K562 (cell line): Measurements from ENCODE around the gene TFEB. TPM values are rescaled to one million over a fixed set of nuclear protein-coding genes. Genes with fewer than 3 reads are reported as not detected.

ENCODE experiments used
- ETS2 ChIP-seq: IDR thresholded peaks from 2 replicates; pipeline ENCODE4 v1.6.1; 2016; ENCODE audit warnings: borderline replicate concordance, missing genetic modification characterization, mild to moderate bottlenecking, moderate library complexity, missing compliant biosample characterization; ENCODE audit not compliant: poor library complexity, severe bottlenecking
- FOXJ3 ChIP-seq: sonication (generic); formaldehyde crosslinking; IDR thresholded peaks from 2 replicates; pipeline ENCODE4 v1.4.0; 2020; ENCODE audit warnings: mild to moderate bottlenecking, missing genetic modification reagents
- NFATC3 ChIP-seq: fragments of 450-650 bp; IDR thresholded peaks from 2 replicates; pipeline ENCODE4 v1.6.1; 2017; ENCODE audit warnings: mild to moderate bottlenecking
- POLR2H ChIP-seq: IDR thresholded peaks from 2 replicates; pipeline ENCODE4 v1.6.1; 2016; ENCODE audit warnings: missing genetic modification characterization, low read depth, mild to moderate bottlenecking, control low read depth, missing compliant biosample characterization, moderate library complexity
- RBM22 ChIP-seq: fragments of 200-400 bp; formaldehyde crosslinking; IDR thresholded peaks from 2 replicates; pipeline ENCODE4 v1.6.1; 2018; ENCODE audit warnings: low read length, low read depth; ENCODE audit not compliant: poor library complexity, severe bottlenecking
- SMAD2 ChIP-seq: fragments of 150-350 bp; IDR thresholded peaks from 2 replicates; pipeline ENCODE4 v1.6.1; 2014; ENCODE audit warnings: low read depth, mild to moderate bottlenecking, low read length
- ZNF12 ChIP-seq: sonication (generic); formaldehyde crosslinking; IDR thresholded peaks from 2 replicates; pipeline ENCODE4 v1.4.0; 2020; ENCODE audit warnings: mild to moderate bottlenecking, missing genetic modification reagents
- ZNF263 ChIP-seq: sonication (generic); formaldehyde crosslinking; IDR thresholded peaks from 2 replicates; pipeline ENCODE4 v1.8.0; 2022; ENCODE audit warnings: mild to moderate bottlenecking, missing genetic modification reagents, borderline replicate concordance
- ZNF3 ChIP-seq: fragments of 250-450 bp; sonication (Bioruptor Pico); IDR thresholded peaks from 2 replicates; pipeline ENCODE4 v1.5.0; 2021; ENCODE audit warnings: mild to moderate bottlenecking, moderate library complexity
- ZNF707 ChIP-seq: fragments of 250-450 bp; sonication (Bioruptor Pico); conservative IDR thresholded peaks from 2 replicates; pipeline ENCODE4 v1.8.0; 2022; ENCODE audit warnings: inconsistent platforms, mild to moderate bottlenecking, moderate library complexity
- polyA plus RNA-seq, 8 experiments: library from polyadenylated mRNA; depleted of rRNA in 4 of 8; stranded (reverse) in 5 of 8; unstranded in 3 of 8; fragments of >200 nt; fragmentation: Nextera tagmentation in 2 of 8; fragmentation: Illumina TruSeq in 1 of 8; extraction: Ambion mirVana in 2 of 8; extraction: Trizol in 1 of 8; gene quantifications; 2 replicates each; pipeline versions ENCODE4 v1.2.1 to v1.2.3, GENCODE V29; 2011 to 2014; ENCODE audit warnings: inconsistent platforms in 1 of 8, missing spikeins in 1 of 8
- total RNA-seq, 7 experiments: library from RNA; depleted of rRNA in 6 of 7; stranded (reverse); fragments of >200 nt in 6 of 7; fragmentation: Illumina TruSeq in 2 of 7; extraction: Trizol in 2 of 7; gene quantifications; 2 replicates each; pipeline versions ENCODE4 v1.2.1 to v1.2.3, GENCODE V29; 2011 to 2021; ENCODE audit warnings: low replicate concordance in 1 of 7
- TF ChIP-seq, protein P1 (sequence below): sonication (generic); formaldehyde crosslinking; IDR thresholded peaks from 2 replicates; pipeline ENCODE4 v1.8.1; 2023; ENCODE audit warnings: missing genetic modification reagents, mild to moderate bottlenecking, borderline replicate concordance
- TF ChIP-seq, protein P2 (sequence below): sonication (generic); formaldehyde crosslinking; IDR thresholded peaks from 2 replicates; pipeline ENCODE4 v1.8.0; 2023; ENCODE audit warnings: missing genetic modification reagents, mild to moderate bottlenecking, borderline replicate concordance
- TF ChIP-seq, protein P3 (sequence below): fragments of 250-450 bp; sonication (Bioruptor Pico); IDR thresholded peaks from 2 replicates; pipeline ENCODE4 v1.5.0; 2020; ENCODE audit warnings: mild to moderate bottlenecking, borderline replicate concordance

TFEB gene
- total and polyA plus RNA-seq, 9 of the 15 experiments (the other 6 are each of a cell fraction or from before 2014, with no cell fraction given): 0.04 to 4.7 (median 2.0) TPM

DNA sequence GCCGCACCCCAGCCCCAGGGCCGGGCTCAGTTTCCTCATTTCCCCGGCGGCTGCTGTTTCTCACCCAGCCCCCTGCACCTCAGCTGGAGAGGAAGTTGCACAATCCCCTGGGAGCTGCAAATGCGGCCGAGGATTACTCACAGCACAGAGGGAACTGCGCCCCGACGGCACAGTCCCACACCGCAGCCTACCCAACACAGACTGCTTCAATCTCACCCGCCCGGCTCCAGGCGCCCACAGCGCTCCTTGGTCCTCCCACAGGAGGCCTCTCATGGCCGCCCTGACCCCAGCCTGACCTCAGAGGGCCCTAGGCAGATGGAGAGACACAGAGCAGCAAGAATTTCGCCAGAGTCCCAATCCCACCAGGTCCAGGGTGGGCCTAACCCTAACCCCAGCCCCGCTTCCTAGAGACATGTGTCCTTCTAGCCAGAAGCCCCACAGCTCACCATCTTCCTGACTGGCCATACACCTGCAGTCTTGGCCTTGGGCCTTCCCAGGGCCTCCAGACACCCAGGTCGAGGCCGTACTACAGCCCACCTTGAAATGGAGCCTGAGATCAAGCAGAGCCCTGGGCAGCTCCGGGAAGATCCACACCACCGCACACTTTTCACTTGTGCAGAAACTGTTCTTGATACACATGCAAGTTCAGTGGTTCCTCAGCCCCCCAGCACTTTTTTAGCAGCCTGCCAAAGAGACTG lies 11.7 kb downstream of the TFEB start (continued):
- TF ChIP-seq ZNF12 (CRISPR knock-in tag): 0 out of 2 replicates have a peak, but pooled peaks have one; percentile 30
- TF ChIP-seq RBM22: no peak
- TF ChIP-seq ZNF3: no peak
- no peak for TF ChIP-seq FOXJ3 (CRISPR knock-in tag)
- TF ChIP-seq, protein P1, sequence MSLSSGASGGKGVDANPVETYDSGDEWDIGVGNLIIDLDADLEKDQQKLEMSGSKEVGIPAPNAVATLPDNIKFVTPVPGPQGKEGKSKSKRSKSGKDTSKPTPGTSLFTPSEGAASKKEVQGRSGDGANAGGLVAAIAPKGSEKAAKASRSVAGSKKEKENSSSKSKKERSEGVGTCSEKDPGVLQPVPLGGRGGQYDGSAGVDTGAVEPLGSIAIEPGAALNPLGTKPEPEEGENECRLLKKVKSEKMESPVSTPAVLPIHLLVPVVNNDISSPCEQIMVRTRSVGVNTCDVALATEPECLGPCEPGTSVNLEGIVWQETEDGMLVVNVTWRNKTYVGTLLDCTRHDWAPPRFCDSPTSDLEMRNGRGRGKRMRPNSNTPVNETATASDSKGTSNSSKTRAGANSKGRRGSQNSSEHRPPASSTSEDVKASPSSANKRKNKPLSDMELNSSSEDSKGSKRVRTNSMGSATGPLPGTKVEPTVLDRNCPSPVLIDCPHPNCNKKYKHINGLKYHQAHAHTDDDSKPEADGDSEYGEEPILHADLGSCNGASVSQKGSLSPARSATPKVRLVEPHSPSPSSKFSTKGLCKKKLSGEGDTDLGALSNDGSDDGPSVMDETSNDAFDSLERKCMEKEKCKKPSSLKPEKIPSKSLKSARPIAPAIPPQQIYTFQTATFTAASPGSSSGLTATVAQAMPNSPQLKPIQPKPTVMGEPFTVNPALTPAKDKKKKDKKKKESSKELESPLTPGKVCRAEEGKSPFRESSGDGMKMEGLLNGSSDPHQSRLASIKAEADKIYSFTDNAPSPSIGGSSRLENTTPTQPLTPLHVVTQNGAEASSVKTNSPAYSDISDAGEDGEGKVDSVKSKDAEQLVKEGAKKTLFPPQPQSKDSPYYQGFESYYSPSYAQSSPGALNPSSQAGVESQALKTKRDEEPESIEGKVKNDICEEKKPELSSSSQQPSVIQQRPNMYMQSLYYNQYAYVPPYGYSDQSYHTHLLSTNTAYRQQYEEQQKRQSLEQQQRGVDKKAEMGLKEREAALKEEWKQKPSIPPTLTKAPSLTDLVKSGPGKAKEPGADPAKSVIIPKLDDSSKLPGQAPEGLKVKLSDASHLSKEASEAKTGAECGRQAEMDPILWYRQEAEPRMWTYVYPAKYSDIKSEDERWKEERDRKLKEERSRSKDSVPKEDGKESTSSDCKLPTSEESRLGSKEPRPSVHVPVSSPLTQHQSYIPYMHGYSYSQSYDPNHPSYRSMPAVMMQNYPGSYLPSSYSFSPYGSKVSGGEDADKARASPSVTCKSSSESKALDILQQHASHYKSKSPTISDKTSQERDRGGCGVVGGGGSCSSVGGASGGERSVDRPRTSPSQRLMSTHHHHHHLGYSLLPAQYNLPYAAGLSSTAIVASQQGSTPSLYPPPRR (CRISPR knock-in tag): no peak
- no peak for TF ChIP-seq SMAD2
- no peak for TF ChIP-seq ZNF707
- no peak for TF ChIP-seq NFATC3
- TF ChIP-seq ETS2 (tag): no peak
- TF ChIP-seq, protein P2, sequence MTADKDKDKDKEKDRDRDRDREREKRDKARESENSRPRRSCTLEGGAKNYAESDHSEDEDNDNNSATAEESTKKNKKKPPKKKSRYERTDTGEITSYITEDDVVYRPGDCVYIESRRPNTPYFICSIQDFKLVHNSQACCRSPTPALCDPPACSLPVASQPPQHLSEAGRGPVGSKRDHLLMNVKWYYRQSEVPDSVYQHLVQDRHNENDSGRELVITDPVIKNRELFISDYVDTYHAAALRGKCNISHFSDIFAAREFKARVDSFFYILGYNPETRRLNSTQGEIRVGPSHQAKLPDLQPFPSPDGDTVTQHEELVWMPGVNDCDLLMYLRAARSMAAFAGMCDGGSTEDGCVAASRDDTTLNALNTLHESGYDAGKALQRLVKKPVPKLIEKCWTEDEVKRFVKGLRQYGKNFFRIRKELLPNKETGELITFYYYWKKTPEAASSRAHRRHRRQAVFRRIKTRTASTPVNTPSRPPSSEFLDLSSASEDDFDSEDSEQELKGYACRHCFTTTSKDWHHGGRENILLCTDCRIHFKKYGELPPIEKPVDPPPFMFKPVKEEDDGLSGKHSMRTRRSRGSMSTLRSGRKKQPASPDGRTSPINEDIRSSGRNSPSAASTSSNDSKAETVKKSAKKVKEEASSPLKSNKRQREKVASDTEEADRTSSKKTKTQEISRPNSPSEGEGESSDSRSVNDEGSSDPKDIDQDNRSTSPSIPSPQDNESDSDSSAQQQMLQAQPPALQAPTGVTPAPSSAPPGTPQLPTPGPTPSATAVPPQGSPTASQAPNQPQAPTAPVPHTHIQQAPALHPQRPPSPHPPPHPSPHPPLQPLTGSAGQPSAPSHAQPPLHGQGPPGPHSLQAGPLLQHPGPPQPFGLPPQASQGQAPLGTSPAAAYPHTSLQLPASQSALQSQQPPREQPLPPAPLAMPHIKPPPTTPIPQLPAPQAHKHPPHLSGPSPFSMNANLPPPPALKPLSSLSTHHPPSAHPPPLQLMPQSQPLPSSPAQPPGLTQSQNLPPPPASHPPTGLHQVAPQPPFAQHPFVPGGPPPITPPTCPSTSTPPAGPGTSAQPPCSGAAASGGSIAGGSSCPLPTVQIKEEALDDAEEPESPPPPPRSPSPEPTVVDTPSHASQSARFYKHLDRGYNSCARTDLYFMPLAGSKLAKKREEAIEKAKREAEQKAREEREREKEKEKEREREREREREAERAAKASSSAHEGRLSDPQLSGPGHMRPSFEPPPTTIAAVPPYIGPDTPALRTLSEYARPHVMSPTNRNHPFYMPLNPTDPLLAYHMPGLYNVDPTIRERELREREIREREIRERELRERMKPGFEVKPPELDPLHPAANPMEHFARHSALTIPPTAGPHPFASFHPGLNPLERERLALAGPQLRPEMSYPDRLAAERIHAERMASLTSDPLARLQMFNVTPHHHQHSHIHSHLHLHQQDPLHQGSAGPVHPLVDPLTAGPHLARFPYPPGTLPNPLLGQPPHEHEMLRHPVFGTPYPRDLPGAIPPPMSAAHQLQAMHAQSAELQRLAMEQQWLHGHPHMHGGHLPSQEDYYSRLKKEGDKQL (CRISPR knock-in tag): 0 out of 2 replicates have a peak, but pooled peaks have one; percentile 36
- TF ChIP-seq, protein P3, sequence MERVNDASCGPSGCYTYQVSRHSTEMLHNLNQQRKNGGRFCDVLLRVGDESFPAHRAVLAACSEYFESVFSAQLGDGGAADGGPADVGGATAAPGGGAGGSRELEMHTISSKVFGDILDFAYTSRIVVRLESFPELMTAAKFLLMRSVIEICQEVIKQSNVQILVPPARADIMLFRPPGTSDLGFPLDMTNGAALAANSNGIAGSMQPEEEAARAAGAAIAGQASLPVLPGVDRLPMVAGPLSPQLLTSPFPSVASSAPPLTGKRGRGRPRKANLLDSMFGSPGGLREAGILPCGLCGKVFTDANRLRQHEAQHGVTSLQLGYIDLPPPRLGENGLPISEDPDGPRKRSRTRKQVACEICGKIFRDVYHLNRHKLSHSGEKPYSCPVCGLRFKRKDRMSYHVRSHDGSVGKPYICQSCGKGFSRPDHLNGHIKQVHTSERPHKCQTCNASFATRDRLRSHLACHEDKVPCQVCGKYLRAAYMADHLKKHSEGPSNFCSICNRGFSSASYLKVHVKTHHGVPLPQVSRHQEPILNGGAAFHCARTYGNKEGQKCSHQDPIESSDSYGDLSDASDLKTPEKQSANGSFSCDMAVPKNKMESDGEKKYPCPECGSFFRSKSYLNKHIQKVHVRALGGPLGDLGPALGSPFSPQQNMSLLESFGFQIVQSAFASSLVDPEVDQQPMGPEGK: no peak
- TF ChIP-seq ZNF263 (CRISPR knock-in tag): peak; percentile 21; the same call in 1 of the 2 replicates
- TF ChIP-seq POLR2H: no peak
